SW480 (cell line): ENCODE data around the gene CAMK2B.

ENCODE experiments used
- DNase-seq: peaks from one replicate; pipeline ENCODE4 v3.0.0-alpha.2; 2016; ENCODE audit warnings: low spot score

The CAMK2B gene

GRCh38 chr7:44273681-44274622 is 51.4 kb downstream of the CAMK2B start:
- DNase-seq, result no peak

DNA sequence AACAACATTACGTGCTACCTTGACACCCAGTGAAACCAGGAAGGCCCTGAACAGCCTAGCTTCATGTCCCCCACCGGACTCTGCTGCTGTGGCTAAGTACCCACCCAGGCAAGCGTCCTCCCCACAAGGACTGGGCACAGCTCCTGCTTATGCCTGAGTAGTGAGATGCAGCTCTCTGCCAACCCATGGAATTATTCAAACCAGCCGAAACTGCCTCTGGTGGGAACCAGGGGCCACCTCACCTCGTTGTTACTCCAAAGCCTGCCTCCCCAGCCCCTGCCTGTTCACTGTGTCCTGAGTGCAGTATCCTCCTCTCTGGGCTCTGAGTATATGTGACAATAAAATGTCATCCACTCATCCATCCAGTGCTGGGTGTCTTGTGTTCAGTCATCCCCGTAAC is 52.4 kb downstream of the CAMK2B start:
- DNase-seq, result no peak

GRCh38 chr7:44272456-44272855 is 52.9 kb downstream of the CAMK2B start:
- no peak for DNase-seq

DNA sequence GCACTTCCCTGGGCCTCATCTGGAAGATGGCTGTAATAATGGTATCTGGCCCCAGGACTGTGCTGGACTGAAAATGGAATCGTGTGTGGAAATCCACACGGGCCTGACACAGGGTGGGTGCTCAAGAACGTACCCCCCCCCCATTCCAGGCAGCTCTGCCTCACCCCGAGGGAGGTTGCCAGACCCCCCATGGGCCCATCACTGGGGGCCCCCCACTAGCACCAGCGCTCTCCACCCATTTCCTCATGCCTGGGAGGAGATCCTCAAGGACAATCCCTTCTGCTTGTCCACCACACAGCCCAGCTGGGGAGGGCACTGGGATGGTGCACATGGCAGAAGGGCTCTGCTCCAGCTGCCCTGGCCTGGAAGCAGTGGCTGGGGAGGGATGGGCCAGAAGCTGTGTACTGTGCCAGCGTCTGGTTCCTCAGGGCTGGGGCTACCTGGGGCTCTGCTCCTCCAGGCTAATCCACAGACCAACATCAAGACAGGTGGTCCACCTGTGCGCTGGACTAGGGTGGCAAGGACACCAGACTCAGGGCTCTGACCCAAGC is 55.4 kb downstream of the CAMK2B start:
- DNase-seq, result no peak

- DNase-seq, result no peak
These were observed 56.0 kb downstream of the CAMK2B start for GRCh38 chr7:44269417-44269816.

GRCh38 chr7:44268671-44269070 is 56.7 kb downstream of the CAMK2B start:
- no peak for DNase-seq

DNA sequence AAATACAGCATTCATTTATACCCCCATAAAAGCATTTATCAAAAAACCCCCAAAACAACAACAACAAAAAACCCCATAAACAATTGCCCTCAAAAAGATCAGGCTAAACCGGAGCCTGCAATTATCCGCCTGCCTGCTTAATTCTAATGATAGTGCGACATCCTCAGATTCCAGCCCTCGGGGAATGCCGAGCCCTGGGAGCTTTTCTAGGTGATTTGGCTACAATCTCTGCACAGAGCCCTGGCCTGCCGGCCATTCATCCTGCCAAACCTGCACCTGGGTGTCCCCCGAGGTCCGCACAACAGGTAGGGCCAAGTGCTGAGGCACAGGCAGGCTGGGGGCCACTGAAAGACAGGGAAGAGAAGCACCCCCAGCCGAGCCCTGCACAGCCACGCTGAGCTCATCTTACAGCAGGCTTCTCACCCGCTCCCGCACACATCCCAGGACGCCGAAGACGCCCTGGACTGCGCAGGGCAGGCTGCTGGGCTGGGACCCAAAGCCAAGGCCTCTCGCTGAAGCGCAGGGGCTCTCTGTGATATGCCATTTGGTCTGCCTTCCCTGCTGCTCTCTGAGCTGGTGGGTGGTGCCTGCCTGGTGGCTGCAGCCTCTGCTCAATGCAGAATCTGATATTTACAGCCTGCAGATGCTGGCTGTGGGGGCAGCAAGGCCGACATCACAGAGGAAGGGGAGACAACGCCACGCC is 57.5 kb downstream of the CAMK2B start:
- no peak for DNase-seq

- no peak for DNase-seq
These were observed 58.2 kb downstream of the CAMK2B start for GRCh38 chr7:44267178-44267577.

- DNase-seq, result no peak
These were observed 58.9 kb downstream of the CAMK2B start for GRCh38 chr7:44266526-44266925.

DNA sequence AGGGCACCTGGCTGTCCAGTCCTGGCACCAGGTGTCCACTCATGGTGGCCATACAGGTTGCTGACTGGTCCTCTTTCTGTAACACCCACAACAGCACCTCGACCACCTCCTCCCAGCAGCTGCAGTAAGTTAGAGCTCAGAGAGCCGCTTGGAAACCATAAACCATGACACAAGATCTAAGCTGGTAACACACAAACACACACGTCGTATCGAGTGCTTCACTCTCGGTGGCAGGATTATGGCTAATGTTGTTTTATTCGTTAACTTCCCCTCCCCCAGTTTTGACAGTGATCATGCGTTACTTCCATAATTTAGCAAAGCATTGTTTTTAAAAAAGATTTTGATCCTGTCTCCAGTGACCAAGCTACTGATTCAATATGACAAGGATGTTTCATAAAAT is 59.7 kb downstream of the CAMK2B start:
- DNase-seq, result no peak

DNA sequence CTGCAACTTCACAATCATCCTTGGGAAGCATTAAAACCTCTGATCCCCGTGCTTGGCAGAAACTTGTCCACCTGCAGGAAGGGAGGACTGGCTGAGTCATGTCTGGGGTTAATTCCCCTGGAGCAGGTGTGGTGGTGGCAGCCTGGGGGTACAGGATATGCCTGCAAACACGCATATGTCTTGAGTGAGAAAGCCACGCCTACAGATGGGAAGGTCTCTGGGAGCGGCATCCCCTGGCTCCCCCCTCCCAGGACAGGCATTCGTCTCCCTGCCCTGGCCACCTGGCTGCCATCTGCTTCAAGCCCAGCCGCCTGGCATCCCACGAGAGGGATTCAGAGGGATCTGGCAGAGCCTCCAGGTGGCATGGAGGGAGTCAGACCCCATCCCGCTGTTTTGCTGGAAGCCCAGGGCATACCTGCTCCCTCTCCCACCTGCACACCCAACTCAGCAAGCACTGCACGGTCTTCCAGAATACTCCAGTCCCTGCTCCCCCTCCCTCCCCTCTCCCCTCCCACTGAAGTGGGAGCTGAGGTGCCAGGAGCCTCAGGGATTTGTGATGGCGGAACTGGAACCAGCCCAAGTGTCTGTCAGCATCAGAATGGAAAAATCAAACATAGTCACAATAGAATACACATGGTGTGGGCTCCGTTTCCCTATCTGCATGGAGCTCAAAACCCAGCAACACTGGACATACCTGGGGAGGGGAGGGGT is 61.0 kb downstream of the CAMK2B start:
- peak; percentile 84 for DNase-seq

- DNase-seq, result no peak
These were observed 61.9 kb downstream of the CAMK2B start for GRCh38 chr7:44263326-44264082.

DNA sequence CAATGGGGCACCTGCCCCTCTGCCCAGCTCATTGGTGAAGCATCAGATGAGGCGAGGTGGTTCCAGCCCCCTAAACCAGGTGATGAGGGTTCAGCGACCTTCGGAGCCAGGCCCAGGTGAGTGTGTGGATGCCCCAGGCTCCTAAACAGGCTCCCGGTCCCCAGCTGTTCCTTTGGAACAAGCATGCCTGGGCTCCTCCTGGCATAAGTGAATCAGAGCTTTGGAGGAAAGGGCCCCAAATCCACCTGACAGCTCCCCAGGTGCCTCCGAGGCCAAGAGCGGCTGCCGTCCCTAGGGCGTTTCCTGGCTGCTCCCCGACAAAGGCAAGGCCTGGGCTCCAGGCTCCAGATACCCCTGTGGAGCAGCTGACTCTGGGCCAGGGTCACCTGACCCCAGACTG is 63.4 kb downstream of the CAMK2B start:
- no peak for DNase-seq

DNA sequence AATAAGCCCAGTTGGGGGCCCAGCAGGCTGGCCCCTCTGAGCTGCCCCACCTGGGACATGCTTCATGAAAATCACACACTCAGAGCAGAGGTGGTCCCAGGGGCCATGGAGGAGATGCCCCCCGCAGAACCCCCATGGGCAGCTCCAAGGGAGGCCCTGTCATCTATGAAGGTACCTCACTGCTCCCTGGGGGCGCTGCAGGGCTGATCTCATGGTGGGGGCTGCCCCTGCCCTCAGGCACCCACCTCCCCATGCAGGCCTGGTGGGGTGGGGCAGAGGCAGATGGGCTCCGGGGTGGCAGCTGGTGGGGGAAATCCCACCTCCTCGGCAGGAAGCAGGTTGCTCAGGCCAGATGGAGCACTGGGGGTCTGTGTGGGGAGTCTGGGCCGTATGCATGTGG is 64.2 kb downstream of the CAMK2B start:
- DNase-seq, result no peak

GRCh38 chr7:44259547-44260457 is 65.6 kb downstream of the CAMK2B start:
- no peak for DNase-seq

- DNase-seq, result no peak
These were observed 66.4 kb downstream of the CAMK2B start for GRCh38 chr7:44258865-44259546.

DNA sequence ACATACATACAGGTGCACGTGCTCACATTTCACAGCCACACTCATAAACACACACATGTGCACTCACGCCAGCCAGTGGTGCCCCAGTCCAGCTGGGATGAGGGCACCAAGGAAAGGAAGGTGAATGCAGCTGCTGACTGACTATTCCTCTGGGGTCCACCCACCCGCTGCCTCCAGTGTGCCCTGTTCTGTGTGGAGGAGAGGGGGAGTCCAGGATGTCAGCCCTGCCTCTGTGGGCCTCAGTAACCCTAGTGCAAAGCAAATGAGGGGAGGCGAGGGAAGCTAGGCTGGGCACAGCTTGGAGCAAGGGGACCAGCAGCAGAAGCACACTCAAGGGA is 67.0 kb downstream of the CAMK2B start:
- no peak for DNase-seq

DNA sequence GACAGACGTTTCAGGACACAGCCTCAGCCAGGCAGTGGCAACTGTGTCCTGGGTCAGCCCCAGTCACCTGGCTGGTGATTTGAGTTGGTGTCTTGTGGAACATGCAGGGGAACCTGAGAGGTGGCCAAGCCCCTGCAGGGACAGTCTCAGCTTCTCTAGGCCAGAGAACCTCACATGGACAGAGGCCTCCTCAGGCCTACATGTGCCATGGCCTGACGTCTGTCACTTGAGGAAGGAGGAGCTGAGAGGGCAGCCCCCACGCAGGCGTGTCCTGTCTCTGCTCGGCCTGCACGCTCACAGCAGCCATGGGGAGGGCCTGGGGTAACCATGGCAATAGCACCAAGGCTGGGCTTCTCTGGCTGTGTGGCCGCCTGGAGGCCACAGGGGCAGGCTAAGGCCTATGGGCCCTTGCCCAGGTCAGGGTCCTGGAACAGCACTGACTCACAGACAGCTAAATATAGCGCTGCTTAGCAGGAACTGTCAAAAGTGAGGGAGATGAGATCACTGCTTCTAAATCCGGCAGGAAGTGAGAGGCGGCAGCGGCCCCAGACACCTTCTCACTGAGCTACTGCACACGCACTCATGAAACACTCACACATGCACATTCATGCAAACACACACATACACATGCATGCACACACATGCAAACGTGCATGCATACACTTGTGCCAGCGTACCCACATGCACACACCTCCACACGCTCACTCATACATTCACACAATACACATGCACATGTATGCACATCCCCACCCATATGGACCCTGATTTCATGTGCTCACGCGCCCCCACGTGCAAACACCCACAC is 67.6 kb downstream of the CAMK2B start:
- peak; percentile 38 for DNase-seq

DNA sequence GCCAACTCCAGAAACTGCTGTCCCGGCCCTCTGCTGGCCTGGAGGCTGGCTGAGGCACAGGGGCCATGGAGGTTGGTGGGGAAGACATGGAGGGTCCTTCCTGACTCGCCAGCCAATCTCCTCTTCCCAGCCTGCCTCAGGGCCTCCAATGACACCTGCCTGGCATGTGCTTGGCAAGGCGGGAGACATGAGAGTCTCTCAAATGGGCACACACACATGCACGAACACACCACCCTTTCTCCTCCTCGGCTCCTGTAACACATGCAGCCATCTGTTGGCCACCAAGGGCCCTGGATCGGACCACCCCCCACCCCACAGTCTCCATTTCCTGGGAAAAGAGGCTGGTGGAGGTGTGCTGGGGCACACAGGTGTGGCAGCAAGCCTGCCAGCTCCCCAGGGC is 68.2 kb downstream of the CAMK2B start:
- no peak for DNase-seq
